Neural progenitor cell (in vitro differentiated cells): ENCODE measurements around the gene HIVEP1. TPM values are rescaled to one million over a fixed set of nuclear protein-coding genes. Genes with fewer than 3 reads are reported as not detected.

ENCODE experiments used
- DNase-seq: peaks from one replicate; pipeline ENCODE4 v3.0.0-alpha.2; 2016; ENCODE audit warnings: low spot score
- H2AFZ ChIP-seq: fragments of 200-600 bp; sonication (generic); replicated peaks from 2 replicates; pipeline ENCODE4 v1.6.1; 2016; ENCODE audit warnings: antibody characterized with exemption
- H3F3A ChIP-seq: fragments of 200-600 bp; sonication (generic); 2 replicates; pipeline ENCODE4 v1.6.1; 2016; ENCODE audit warnings: antibody characterized with exemption, low read depth
- H3K27ac ChIP-seq: fragments of 200-600 bp; sonication (generic); 2 replicates; pipeline ENCODE4 v1.5.1; 2016; ENCODE audit warnings: mild to moderate bottlenecking
- H3K27me3 ChIP-seq: fragments of 200-600 bp; sonication (generic); 2 replicates; pipeline ENCODE4 v1.6.1; 2016; ENCODE audit warnings: mild to moderate bottlenecking, moderate library complexity
- H3K36me3 ChIP-seq: fragments of 200-600 bp; sonication (generic); 2 replicates; pipeline ENCODE4 v1.5.1; 2016
- H3K4me1 ChIP-seq: fragments of 200-600 bp; sonication (generic); 2 replicates; pipeline ENCODE4 v1.6.1; 2016; ENCODE audit warnings: mixed run types
- H3K4me2 ChIP-seq: fragments of 200-600 bp; sonication (generic); 2 replicates; pipeline ENCODE4 v1.6.1; 2016
- H3K4me3 ChIP-seq: fragments of 200-600 bp; sonication (generic); 2 replicates; pipeline ENCODE4 v1.5.1; 2016
- H3K79me2 ChIP-seq: fragments of 200-600 bp; sonication (generic); 2 replicates; pipeline ENCODE4 v1.6.1; 2016; ENCODE audit warnings: low read depth
- H3K9ac ChIP-seq: fragments of 200-600 bp; sonication (generic); 2 replicates; pipeline ENCODE4 v1.6.1; 2016
- H3K9me3 ChIP-seq: fragments of 200-600 bp; sonication (generic); 2 replicates; pipeline ENCODE4 v1.5.1; 2016; ENCODE audit warnings: low read depth
- H4K20me1 ChIP-seq: fragments of 200-600 bp; sonication (generic); 2 replicates; pipeline ENCODE4 v1.6.1; 2016; ENCODE audit warnings: low read depth
- H3K27ac Mint-ChIP-seq: 3 replicates; pipeline ENCODE4 v1.8.0; 2021; ENCODE audit warnings: mixed read lengths
- H3K27me3 Mint-ChIP-seq: 2 replicates; pipeline ENCODE4 v1.8.0; 2022; ENCODE audit warnings: low read depth, mild to moderate bottlenecking, inconsistent platforms, moderate library complexity, mixed read lengths; ENCODE audit not compliant: insufficient read depth
- H3K36me3 Mint-ChIP-seq: 3 replicates; pipeline ENCODE4 v1.8.0; 2021; ENCODE audit warnings: mixed read lengths
- H3K4me1 Mint-ChIP-seq: 3 replicates; pipeline ENCODE4 v1.8.0; 2021; ENCODE audit warnings: mixed read lengths
- H3K4me3 Mint-ChIP-seq: 3 replicates; pipeline ENCODE4 v1.8.0; 2021; ENCODE audit warnings: mild to moderate bottlenecking, moderate library complexity, mixed read lengths
- H3K9me3 Mint-ChIP-seq: 3 replicates; pipeline ENCODE4 v1.8.0; 2020; ENCODE audit warnings: mixed read lengths
- CTCF ChIP-seq: fragments of 200-600 bp; sonication (generic); IDR thresholded peaks from 2 replicates; pipeline ENCODE4 v1.5.1; 2017; ENCODE audit warnings: antibody characterized with exemption, mild to moderate bottlenecking
- EZH2 ChIP-seq: fragments of 200-600 bp; sonication (generic); IDR thresholded peaks from 2 replicates; pipeline ENCODE4 v1.6.1; 2017; ENCODE audit warnings: antibody characterized with exemption, mild to moderate bottlenecking, moderate library complexity
- EZH2phosphoT487 ChIP-seq: fragments of 200-600 bp; sonication (generic); IDR thresholded peaks from 2 replicates; pipeline ENCODE4 v1.6.1; 2017; ENCODE audit warnings: antibody characterized with exemption
- total RNA-seq: library from RNA; depleted of rRNA; stranded (reverse); fragments of >200 nt; gene quantifications from 2 replicates; pipeline ENCODE4 v1.2.3, GENCODE V29; 2015; ENCODE audit warnings: low replicate concordance

Gene HIVEP1
- total RNA-seq, 1 donor from 2014 or later: 23.3 TPM

DNA sequence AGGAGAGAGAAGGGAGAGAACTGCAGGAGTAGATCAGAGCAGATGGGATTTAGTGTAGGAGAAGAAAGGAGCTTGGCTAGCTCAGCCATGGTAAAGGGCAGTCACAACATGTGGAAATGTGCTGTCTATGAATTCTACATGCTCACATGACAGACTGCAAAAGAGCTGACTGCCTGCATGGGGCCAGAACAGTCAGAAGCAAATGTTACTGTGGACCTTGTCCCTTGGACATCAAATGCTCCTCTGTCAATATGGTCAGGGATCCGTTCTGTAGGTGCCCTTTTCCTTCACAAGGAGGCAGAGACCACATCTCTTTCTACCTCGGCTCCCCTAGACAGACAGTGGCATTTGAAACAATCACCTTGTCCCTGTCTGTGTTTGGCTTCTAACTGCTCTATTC, 46.6 kb upstream of the HIVEP1 start:
- no peak overlapping the region for H3K9ac ChIP-seq
- no peaks in the 10 kb centered on the region for H3K79me2 ChIP-seq
- H3K27ac ChIP-seq: no peak overlapping the region
- no peaks in the 10 kb centered on the region for H4K20me1 ChIP-seq
- Mint-ChIP-seq H3K4me3 (no peak overlapping the region), H3K4me1 (no peaks in the 10 kb centered on the region), H3K36me3 (no peaks in the 10 kb centered on the region), H3K9me3 (peaks cover 2% of the 10 kb centered on the region), H3K27me3 (peaks cover 5% of the 10 kb centered on the region), H3K27ac (no peak overlapping the region)
- no peaks in the 10 kb centered on the region for H3K4me1 ChIP-seq
- H3K27me3 ChIP-seq: no peaks in the 10 kb centered on the region
- no peak overlapping the region for H3K4me2 ChIP-seq
- no peaks in the 10 kb centered on the region for H3F3A ChIP-seq
- TF ChIP-seq EZH2phosphoT487 (no peak), CTCF (no peak), EZH2 (no peak)
- no peak overlapping the region for H2AFZ ChIP-seq
- H3K9me3 ChIP-seq: no peaks in the 10 kb centered on the region
- no peaks in the 10 kb centered on the region for H3K36me3 ChIP-seq
- DNase-seq: no peak
- H3K4me3 ChIP-seq: no peak overlapping the region

- no peak for DNase-seq
- no peak overlapping the region for H2AFZ ChIP-seq
Observed at GRCh38 chr6:11968241-11968806, 43.8 kb upstream of the HIVEP1 start.

GRCh38 chr6:11969092-11969491, 43.0 kb upstream of the HIVEP1 start:
- H2AFZ ChIP-seq: no peak overlapping the region
- no peaks in the 10 kb centered on the region for H3K4me1 Mint-ChIP-seq
- no peak overlapping the region for H3K4me2 ChIP-seq
- H3K9me3 Mint-ChIP-seq: peaks cover 2% of the 10 kb centered on the region
- no peaks in the 10 kb centered on the region for H4K20me1 ChIP-seq
- H3K9me3 ChIP-seq: no peaks in the 10 kb centered on the region
- no peaks in the 10 kb centered on the region for H3K36me3 Mint-ChIP-seq
- H3F3A ChIP-seq: no peaks in the 10 kb centered on the region
- H3K4me3 ChIP-seq: no peak overlapping the region
- no peak overlapping the region for H3K27ac ChIP-seq
- no peak overlapping the region for H3K27ac Mint-ChIP-seq
- no peak overlapping the region for H3K4me3 Mint-ChIP-seq
- DNase-seq: no peak
- H3K79me2 ChIP-seq: no peaks in the 10 kb centered on the region
- H3K4me1 ChIP-seq: peaks cover 9% of the 10 kb centered on the region
- TF ChIP-seq EZH2phosphoT487 (no peak), EZH2 (no peak)
- peaks cover 3% of the 10 kb centered on the region for H3K27me3 Mint-ChIP-seq
- no peaks in the 10 kb centered on the region for H3K27me3 ChIP-seq
- no peaks in the 10 kb centered on the region for H3K36me3 ChIP-seq
- no peak overlapping the region for H3K9ac ChIP-seq

More at GRCh38 chr6:11968241-11968806, 43.8 kb upstream of the HIVEP1 start:
- Histone ChIP-seq H3K36me3 (no peaks in the 10 kb centered on the region), H4K20me1 (no peaks in the 10 kb centered on the region), H3K9me3 (no peaks in the 10 kb centered on the region), H3K27me3 (no peaks in the 10 kb centered on the region), H3K27ac (no peak overlapping the region), H3K9ac (no peak overlapping the region), H3K4me2 (no peak overlapping the region), H3K4me3 (no peak overlapping the region), H3K79me2 (no peaks in the 10 kb centered on the region), H3K4me1 (peaks cover 5% of the 10 kb centered on the region), H3F3A (no peaks in the 10 kb centered on the region)
- Mint-ChIP-seq H3K36me3 (no peaks in the 10 kb centered on the region), H3K27ac (no peak overlapping the region), H3K9me3 (peaks cover 2% of the 10 kb centered on the region), H3K4me3 (no peak overlapping the region), H3K4me1 (no peaks in the 10 kb centered on the region), H3K27me3 (peaks cover 3% of the 10 kb centered on the region)
- no peak for TF ChIP-seq EZH2
- no peak for TF ChIP-seq CTCF
- TF ChIP-seq EZH2phosphoT487: no peak

DNA sequence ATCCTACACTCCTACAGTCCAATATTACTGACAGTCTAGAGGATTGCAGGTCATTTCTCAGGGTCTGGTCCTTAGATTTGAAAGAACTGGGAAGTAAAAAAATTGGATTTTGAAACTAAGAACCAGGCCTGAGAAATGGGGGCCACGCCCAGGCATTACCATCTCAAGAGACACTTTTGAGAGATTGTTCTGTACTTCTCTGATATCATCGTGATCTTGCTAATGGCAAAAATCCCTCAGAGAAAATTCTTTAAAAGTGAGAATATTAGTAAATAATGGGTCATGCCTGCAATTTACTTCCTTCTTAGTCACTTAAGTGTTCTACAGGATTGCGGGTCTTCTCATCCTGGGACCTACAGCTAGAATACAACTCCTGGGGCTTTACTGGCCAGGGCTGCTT, 42.0 kb upstream of the HIVEP1 start:
- H3K27ac Mint-ChIP-seq: no peak overlapping the region
- no peak overlapping the region for H3K27ac ChIP-seq

More for the DNA sequence above, 42.0 kb upstream of the HIVEP1 start:
- Histone ChIP-seq H3K9ac (no peak overlapping the region), H3F3A (no peaks in the 10 kb centered on the region), H3K27me3 (no peaks in the 10 kb centered on the region), H3K9me3 (no peaks in the 10 kb centered on the region), H3K36me3 (no peaks in the 10 kb centered on the region), H2AFZ (no peak overlapping the region), H3K4me1 (peaks cover 9% of the 10 kb centered on the region), H3K4me3 (no peak overlapping the region), H4K20me1 (no peaks in the 10 kb centered on the region), H3K4me2 (no peak overlapping the region), H3K79me2 (no peaks in the 10 kb centered on the region)
- Mint-ChIP-seq H3K4me3 (no peak overlapping the region), H3K9me3 (no peaks in the 10 kb centered on the region), H3K36me3 (no peaks in the 10 kb centered on the region), H3K4me1 (no peaks in the 10 kb centered on the region), H3K27me3 (peaks cover 5% of the 10 kb centered on the region)
- TF ChIP-seq EZH2 (no peak), CTCF (no peak), EZH2phosphoT487 (no peak)
- DNase-seq: no peak
